GM19328 (cell line): ENCODE data around the gene SCD5.

Experiments used
- ATAC-seq: cut with Tn5 transposase; IDR thresholded peaks from one replicate; pipeline ENCODE4 v1.9.1; 2021; ENCODE audit warnings: mild to moderate bottlenecking, moderate library complexity; ENCODE audit not compliant: unreplicated experiment

The SCD5 gene

DNA sequence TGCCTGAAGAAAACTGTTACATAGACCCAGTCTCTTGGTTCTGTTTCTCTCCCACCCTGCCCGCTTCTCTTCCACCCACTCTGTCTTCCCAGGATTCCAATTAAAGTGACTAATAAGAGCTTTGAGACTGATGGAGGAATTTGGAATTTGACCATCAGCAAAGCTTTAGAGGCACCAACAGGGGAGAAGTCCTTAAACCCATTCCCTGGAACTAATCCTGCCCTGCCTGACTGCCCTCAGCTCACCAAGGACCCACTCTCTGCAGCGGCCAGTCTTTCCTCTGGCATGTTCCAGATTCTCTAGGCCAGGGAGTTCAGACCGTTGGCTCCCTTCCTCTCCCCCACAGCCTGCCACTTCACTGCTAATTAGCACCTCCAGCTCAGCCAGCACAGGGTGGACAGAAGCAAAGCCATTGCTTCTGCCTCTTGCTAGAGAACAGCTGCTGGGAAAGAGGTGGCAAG lies 23.9 kb downstream of the SCD5 start:
- no peak for ATAC-seq

DNA sequence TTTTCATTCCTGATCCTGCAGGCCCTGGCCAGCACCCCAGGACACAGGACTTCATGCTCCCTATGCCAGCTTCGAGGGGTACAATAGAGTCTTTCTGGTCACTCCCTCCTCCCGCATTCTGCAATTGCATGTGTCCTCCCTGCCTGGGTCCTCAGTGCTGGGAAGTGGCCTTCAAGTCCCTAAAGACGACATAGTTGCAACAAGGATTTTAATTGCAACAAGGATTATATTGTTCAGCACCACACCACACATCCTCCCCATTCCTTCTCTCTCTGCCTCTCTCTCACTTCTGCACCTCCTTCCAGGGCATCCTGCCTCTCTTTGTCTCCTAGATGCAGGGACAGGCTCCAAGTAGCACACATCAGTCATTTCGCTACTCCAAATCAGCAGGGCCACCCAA lies 25.5 kb downstream of the SCD5 start:
- no peak for ATAC-seq

DNA sequence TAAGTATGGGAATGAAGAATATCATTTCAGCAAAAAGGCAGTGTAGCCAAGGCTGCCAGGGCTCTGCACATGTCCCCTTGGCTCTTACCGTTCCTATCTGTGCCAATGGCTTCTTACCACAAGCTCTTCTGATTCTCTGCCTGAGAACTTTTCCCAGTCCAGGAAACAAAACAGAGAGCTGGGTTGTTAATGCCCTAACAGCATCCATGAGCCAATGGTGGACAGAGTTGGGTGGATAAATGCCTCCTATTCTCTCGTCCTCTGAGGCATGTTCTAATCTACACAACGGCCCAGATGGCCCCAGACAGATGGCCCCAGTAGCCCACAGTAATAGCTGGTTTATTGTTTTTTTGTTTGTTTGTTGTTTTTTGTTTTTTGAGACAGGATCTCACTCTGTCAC lies 28.0 kb downstream of the SCD5 start:
- ATAC-seq: no peak

DNA sequence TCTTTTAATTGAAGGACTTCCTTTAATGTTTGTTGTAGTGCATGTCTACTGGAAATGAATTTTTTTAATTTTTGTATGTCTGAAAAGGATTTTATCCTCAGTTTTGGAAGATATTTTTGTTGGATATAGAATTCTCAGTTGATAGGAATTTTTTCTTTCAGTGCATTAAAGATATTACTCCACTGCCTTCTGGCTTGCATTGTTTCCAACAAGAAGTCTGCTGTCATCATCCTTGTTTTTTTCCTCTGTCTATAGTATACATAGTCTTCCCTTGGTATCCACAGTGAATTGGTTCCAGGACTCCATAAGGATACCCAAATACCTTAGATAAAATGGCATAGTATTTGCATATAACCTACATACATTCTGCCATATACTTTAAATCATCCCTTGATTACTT lies 33.5 kb downstream of the SCD5 start:
- no peak for ATAC-seq

DNA sequence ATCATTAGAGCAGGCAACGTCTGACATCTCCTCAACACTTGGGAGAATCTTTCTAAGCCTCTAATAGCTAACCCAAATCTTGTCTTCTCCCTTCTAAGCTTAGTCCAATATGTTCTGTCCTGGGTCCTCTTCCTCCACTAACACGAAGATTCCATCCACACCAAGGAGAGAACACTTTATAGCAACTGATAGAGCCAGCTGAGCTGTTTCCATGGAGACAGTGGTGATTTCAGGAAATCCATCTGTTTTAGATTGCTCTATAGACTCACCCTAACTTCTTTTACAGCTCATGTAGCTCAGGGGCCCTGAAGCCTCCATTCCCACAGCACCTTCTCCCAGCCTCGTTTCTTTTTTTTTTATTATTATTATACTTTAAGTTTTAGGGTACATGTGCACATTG lies 37.4 kb downstream of the SCD5 start:
- ATAC-seq: no peak

DNA sequence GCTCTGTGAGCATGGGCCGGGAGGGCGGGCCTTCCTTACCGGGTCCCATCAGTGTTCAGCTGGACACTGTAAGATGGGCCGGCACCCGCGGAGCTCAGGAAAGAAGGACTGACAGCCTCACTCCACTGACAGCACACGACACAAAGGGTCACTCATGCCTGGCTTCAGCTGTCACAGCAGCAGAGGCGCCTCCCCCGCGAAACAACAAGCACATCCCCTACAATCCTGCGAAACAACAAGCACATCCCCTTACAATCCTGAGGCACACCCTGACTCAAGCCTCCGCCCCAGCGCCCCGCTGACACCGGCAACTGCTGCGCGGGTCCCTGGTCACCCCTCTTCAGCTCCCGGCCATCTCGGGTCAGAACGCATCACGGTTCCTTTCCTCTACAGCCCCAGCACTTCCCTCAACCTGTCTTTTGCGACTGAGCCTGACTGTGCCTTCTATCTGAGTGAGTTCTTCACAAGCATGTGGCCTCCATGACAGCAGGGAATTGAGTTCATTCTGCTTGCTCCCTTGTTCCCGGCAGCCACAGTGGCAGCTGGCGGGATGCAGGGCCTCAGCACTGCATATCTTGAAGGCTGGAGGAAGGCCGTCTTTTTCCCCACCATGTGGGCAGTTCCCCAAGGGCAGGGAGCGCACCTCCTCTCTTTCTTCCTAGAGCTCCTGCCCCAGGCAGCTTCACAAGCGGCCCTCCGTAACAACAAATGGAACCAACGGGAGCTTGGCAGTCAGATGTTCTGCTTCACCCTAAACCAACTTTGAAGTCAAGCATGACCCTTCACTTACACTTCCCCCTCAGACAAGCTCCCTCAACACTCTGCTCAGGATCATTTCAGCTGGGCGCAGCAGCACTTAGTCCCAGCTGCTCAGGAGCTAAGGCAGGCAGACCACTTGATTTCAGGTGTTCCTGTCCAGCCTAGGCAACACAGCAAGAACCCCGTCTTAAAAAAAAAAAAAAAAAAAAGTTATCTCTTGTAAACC lies 39.6 kb downstream of the SCD5 start:
- ATAC-seq: no peak

DNA sequence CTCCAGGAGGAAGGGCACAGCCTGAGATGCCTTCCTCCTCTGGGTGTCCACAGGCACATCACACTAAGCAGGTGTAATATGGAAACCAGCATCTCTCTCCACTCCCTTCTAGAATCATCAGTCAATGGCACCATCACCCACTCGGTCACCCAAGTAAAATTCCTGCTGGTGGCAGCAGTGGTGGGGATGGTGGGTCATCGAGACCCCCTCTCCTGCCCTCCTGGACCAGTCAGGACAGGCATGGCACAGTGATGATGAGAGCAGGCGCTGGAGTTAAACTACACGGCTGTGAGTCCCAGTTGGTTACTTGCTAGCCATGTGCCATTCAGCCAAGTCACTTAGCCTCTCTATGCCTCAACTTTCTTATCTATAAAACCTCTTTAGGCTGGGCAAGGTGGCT lies 42.5 kb downstream of the SCD5 start:
- ATAC-seq: no peak

DNA sequence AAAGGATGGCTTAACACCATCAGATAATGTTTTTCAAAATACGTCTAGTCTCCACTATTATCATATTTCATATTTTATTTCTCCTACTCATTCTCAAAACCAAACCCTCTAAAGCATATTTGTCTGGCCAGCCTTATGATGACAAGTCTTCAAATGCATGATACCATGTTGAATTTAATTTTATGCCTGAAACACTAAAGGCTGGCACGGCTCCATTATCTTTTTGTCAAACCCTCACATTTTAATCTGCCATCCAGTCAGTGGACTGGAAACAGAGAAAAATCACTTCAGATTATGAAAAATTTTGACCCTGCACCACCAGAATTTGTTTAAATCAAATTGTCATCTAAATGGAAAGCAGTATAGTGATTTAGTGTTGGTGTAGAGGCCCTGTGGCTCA lies 42.9 kb downstream of the SCD5 start:
- ATAC-seq: no peak

DNA sequence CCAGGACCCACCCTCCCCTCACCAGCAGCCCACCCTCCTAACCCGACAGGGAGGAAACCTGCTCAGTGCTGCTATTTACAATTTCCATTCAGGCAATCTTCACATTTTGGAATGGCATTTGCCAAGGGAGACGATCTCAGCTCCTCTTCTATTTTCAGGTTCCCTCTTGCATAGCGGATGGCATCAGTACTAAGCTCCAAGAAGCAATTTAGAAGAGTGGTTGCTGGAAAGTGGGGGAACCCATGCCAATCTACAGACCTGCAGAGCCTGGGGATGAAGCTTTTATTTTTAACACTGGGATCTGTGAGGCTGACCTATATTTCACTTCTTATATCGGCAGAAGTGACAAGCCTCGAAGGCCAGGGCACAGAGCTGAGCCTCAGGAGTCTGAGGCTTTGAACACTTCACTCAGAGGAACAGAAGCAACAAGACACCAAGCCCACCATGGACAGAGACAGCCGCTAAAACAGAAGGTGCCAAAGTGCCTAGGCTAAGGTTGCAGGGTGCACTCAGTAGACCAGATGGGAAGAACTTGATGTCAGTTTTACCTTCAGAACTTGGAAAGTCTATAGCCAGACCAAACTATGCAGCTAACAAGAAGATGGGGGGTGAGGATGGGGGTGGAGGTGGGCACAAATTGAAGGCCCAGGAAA lies 44.0 kb downstream of the SCD5 start:
- no peak for ATAC-seq

DNA sequence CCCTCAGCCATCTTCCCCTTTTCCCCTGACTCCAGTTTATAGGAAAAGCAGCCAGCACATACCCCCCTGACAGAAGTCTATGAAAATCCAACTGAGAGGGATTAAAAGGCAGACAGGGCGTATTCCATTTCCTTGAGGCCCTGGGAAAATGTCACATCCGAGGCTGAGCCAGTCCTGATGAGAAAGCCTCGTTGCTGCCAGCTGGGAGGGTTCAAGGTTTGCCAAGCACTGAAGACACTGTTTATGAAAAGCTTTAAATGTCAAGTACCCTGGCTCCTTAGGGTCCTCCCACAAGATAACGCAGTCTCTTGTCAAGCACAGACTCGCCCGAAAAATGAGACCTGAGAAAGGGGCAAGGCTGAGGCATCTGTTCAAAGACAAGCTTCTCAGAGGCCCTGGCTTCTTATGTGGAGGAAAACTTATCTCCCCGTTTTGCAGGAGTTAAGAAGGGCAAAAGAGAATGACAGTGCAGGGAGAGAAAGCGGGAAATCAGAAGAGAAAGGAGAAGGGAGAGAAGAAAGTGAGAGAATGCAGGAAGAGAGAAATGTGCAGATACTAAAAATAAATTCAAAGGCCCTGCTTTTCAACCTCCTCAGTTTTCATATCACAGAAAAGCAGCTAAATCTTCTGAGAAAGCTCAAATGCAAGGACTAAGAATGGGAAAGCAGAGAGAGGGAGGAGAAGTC lies 44.7 kb downstream of the SCD5 start:
- ATAC-seq: no peak

DNA sequence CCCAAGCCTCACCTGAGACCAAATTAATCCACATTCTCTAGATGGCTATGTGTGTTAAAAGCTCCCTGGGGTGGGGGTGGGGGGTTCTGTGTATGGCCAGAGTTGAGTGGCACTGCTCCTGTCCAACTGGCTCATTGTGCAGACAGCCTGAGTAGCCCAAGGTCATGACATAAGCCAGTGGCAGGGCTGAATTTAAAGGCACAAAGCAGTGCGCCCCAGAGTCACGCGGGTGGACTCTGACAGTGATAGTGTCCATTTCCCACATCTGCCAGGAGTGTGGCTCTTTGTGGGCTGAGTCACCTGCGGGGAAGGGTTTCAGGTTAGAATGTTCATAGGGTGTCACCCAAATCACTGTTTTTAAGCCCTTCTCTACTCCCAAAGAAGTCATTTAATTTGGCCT lies 45.4 kb downstream of the SCD5 start:
- no peak for ATAC-seq

DNA sequence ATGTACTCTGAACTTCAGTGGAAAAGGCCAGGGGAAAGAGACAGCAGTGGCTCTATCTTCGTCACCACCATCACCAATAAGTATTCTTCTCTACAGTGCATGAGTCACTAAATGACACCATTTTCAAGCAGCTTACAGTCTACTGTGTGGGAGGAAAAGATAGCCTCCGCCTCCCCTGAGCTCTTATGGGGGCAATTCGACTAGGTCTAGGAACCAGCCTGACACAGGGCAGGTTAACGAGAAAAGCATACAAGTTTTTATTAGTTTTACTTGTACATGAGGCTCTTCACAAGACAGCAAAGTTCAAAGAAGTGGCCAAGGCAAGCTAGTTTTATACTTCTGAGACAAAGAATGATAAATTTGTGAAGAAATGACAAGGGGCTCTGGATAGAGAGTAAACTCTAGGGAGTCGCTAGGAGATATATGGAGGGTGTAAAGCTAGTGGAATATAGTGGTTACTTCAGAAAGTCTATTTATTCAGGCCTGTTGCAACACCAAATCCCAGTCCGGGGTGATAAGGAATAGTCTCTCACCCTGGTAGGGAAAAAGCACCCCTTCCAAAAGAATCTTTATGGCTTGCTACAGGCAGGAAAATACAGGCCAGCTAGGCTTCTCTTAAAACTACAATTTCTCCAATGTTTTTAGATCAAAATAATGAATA lies 49.7 kb downstream of the SCD5 start:
- no peak for ATAC-seq

DNA sequence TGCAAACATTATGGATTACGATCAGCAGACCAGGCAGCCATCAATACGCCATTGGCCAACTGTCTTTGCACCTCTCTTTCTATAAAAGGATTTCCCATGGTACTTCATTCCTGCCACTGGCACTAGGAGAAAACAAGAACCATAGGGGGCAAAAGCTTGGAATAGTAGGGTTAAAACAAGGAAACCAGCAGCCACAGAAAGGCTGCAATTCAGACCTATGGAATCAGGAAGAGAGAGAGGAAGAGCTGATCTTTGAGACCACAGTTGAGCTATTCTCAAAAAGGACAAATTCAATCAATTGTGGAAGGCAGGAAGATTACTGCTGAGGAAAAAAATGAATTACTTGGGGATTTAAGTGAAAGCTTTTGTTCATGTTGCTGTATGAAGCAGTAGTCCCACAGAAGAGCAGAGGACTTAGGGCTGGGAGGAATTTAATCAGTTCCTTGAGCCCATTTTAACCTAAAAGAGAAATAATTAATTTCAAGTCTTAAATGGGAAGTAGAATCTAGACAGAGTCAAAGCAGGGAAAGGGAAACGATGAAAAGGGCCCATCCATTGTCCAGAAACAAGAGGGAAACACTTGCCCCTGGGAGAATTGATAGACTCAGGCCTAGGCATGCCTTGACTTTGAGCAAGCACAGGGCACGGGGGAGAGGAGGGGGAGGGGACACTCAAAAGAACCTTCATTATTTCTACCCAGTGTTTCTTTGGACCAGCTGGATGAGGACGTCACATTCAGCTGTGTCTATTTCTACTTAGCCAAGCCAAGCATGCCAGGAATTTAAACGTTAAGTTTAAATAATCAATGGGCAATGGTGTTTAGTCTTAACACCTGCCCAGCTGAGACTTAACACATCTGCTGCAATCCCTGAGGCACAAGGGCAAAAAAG lies 50.7 kb downstream of the SCD5 start:
- no peak for ATAC-seq

DNA sequence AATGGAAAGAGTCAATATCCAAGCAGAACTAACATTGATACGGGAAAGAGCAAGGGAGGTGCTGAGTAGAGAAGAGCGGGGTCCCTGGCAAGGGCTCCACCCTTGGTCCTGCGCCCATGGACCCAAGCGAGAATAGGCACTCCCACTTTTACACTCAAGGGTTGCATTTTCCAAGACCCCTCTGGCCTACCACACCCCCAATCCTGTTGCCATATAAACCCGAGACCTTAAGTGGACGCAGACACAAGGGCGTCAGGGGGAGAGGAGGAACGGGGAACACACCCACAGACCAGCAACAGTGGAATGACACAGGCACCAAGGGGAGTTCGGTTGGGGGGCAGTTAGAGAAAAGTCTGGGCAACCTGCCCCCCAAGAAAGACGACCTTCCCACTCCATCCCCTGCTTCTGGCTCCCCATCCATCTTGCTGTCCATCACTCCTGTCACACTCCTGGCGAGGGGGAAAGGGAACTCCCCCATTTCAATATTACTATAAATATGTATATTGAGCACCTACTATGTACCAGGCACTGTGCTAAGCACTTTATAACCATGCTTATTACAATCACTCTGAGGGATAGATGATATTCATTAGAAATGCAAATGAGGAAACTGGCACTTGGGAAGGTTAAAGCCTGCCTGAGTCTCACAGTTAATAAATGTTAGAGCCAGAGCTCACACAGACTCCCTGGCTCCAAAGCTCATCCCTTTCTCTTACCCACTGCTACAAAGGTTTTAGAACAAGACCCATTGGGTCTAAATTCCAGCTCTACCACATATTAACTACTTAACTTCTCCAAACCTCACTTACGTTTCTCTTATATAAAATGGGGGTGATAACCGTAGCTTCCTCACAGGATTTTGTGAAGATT lies 51.7 kb downstream of the SCD5 start:
- no peak for ATAC-seq

DNA sequence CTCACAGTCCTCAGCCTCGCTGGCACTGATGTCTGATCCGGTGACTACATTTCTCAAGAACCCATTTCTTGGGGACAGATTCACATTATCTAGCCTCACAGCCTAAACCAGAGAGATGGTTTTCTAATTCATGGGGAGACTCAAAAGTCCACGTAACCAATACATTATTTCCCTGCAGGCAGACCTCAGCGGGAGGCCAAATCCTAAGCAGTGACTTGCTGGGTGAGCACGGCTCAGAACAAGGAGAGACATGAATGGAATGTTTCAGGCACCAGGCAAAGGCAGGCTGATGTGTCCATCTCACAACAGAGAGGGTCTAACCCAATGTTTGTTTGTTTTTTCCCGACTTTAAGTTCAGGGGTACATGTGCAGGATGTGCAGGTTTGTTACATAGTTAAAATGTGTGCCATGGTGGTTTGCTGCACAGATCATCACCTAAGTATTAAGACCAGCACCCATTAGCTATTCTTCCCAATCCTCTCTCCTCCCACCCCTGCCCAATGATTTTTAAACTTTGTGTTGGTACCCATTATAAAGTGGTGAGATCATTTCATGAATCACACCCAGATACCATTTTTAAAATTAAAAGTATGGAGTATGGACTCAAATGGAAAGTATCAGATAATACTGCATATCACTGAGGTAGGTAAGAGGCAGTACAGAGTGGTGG lies 53.3 kb downstream of the SCD5 start:
- no peak for ATAC-seq

DNA sequence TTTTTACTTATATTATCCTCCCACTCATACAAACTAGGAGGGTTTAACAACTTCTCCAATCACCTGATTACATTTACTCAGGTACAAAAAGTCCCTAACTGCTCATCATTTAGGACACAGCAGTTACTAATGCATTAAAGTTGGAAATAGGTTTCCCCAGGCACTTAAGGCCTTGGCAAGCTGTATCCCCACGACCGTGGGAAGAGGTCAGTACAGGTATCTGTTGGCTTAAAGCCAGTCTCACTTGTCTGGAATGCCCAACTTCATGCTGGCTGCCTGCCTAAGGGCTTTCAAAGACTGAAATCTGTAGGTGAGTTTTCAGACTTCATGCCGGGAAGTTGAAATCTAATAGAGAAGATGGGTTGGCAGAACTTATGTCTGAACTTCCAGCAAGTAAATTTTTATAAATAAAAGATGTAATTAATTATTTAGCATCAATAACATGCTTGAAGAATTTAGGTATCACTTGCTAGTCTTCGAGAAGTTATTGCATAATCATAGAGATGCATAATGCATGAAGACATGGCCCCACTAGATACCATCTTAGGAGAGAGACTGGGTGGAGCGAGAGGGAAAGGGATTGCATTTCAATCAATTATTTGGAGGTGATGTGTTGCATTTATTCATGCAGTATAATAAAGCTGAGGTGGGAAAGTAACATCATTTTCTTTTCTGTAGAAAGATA lies 54.2 kb downstream of the SCD5 start:
- no peak for ATAC-seq

DNA sequence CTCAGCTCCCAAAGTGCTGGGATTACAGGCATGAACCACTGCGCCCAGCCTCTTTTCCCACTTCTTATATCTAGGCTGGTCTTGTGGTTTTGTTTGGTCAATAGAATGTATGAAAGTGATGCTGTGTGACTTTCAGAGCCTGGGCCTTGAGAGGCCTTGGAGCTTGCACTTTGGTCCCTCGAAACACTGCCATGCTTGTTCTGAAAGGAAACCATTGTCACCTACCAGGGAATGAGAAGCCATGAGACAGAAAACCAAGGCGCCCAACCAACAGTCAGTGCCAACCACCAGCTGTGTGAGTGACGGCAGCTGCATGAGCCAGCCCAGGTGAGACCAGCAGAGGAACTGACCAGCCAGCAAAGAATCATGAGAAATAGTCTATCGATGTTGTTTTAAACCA lies 57.4 kb downstream of the SCD5 start:
- ATAC-seq: no peak
